ENCODE results near the gene MDM4. TPM values are rescaled to one million over a fixed set of nuclear protein-coding genes. Genes with fewer than 3 reads are reported as not detected.

MDM4 gene
- total and polyA plus RNA-seq, 2 donors (not counting 1 experiment from before 2014, with no cell fraction given) = 46.6 to 374 TPM

GRCh38 chr1:204528241-204528640 lies 12.0 kb downstream of the MDM4 start:
- Histone ChIP-seq H4K20me1 (ENCODE audit: control insufficient read depth, insufficient read depth, low read length, poor library complexity, severe bottlenecking) (peaks cover 56% of the 10 kb centered on the region), H3K79me2 (ENCODE audit: control insufficient read depth, insufficient read depth, low read length) (peaks cover 95% of the 10 kb centered on the region), H3K4me3 (ENCODE audit: control extremely low read depth in 1 of 5, extremely low read depth in 1 of 5, insufficient read depth in 1 of 5, low read depth in 2 of 5, low read length in 4 of 5) (no peak overlapping the region), H3K4me1 (ENCODE audit: control insufficient read depth in 2 of 2, insufficient read depth in 2 of 2, low read length in 2 of 2) (peaks cover 31 to 43% of the 10 kb centered on the region in 2 donors), H3K27me3 (replicated peaks in 1 of 4; ENCODE audit: control extremely low read depth in 1 of 4, control insufficient read depth in 3 of 4, insufficient read depth in 4 of 4, low read length in 3 of 4) (no peaks in the 10 kb centered on the region), H2AFZ (ENCODE audit: insufficient read depth, low read depth, low read length, poor library complexity, severe bottlenecking) (no peak overlapping the region), H3K9me3 (ENCODE audit: control extremely low read depth in 1 of 3, control insufficient read depth in 2 of 3, insufficient read depth in 1 of 3, low read length in 2 of 3) (peaks cover 0 to 13% (median 6%) of the 10 kb centered on the region in 3 donors), H3K36me3 (replicated peaks in 1 of 2; ENCODE audit: control extremely low read depth in 1 of 2, control insufficient read depth in 1 of 2, extremely low read depth in 1 of 2, insufficient read depth in 2 of 2, low read length in 1 of 2) (peaks cover 9 to 82% of the 10 kb centered on the region in 2 experiments), H3K9ac (ENCODE audit: low read length) (no peak overlapping the region), H3K27ac (ENCODE audit: low read length in 2 of 2) (no peak overlapping the region), H3K4me2 (replicated peaks; ENCODE audit: low read depth, low read length, poor library complexity, severe bottlenecking) (no peak overlapping the region)
- Mint-ChIP-seq H3K9me3 (ENCODE audit: insufficient read depth) (no peaks in the 10 kb centered on the region), H3K4me1 (peaks cover 34% of the 10 kb centered on the region), H3K27me3 (no peaks in the 10 kb centered on the region), H3K4me3 (no peak overlapping the region), H3K27ac (no peak overlapping the region)
- no peak for DNase-seq
- no peak for ATAC-seq (ENCODE audit: low read depth)
- intact Hi-C loops (cut with micrococcal nuclease) = no loop called here
- CTCF ChIA-PET = interaction anchor here (1.2 to 6.2 kb wide), 3 partner anchors 25 to 279 kb away, joined by 3 to 32 read pairs (median 4); no protein-coding TSS in a partner anchor
- no peak for TF ChIP-seq CTCF (IDR thresholded peaks at IDR 0.05)
- TF ChIP-seq EZH2 (IDR thresholded peaks at IDR 0.05; ENCODE audit: borderline replicate concordance, insufficient read depth, low read depth, low read length, poor library complexity, severe bottlenecking) = no peak
- 100% methylated on average over 5 of the region's 5 CpGs for whole genome bisulfite sequencing (ENCODE audit: insufficient coverage)
- POLR2A ChIA-PET = no interaction called here

DNA sequence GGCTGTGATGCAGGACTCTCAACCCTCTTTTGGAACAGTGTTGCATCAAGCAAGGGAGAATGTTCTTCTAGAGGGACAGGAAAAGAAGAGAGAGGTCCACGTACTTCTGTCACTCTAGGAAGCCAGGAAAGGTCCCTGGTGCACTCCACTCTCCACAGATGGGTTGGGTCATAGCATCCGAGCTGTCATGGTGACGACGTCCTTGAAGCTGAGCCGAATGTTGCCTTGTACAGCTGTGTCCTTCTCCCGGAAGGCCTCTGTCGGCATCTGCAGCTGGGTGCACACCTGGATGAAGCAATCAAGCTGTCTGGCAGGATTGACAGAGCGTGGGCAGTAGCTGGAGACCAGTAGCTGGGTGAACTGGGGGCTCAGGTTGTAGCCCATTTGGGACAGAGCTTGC lies 12.5 kb downstream of the MDM4 start:
- Histone ChIP-seq H3K4me1 (ENCODE audit: control insufficient read depth in 2 of 2, insufficient read depth in 2 of 2, low read length in 2 of 2) (peaks cover 30 to 39% of the 10 kb centered on the region in 2 donors), H3K79me2 (ENCODE audit: control insufficient read depth, insufficient read depth, low read length) (peaks cover 95% of the 10 kb centered on the region), H2AFZ (ENCODE audit: insufficient read depth, low read depth, low read length, poor library complexity, severe bottlenecking) (no peak overlapping the region), H4K20me1 (ENCODE audit: control insufficient read depth, insufficient read depth, low read length, poor library complexity, severe bottlenecking) (peaks cover 56% of the 10 kb centered on the region), H3K4me3 (ENCODE audit: control extremely low read depth in 1 of 5, extremely low read depth in 1 of 5, insufficient read depth in 1 of 5, low read depth in 2 of 5, low read length in 4 of 5) (no peak overlapping the region), H3K27me3 (replicated peaks in 1 of 4; ENCODE audit: control extremely low read depth in 1 of 4, control insufficient read depth in 3 of 4, insufficient read depth in 4 of 4, low read length in 3 of 4) (no peaks in the 10 kb centered on the region), H3K36me3 (replicated peaks in 1 of 2; ENCODE audit: control extremely low read depth in 1 of 2, control insufficient read depth in 1 of 2, extremely low read depth in 1 of 2, insufficient read depth in 2 of 2, low read length in 1 of 2) (peaks cover 9 to 86% of the 10 kb centered on the region in 2 experiments), H3K9ac (ENCODE audit: low read length) (no peak overlapping the region), H3K27ac (ENCODE audit: low read length in 2 of 2) (no peak overlapping the region), H3K4me2 (replicated peaks; ENCODE audit: low read depth, low read length, poor library complexity, severe bottlenecking) (no peak overlapping the region), H3K9me3 (ENCODE audit: control extremely low read depth in 1 of 3, control insufficient read depth in 2 of 3, insufficient read depth in 1 of 3, low read length in 2 of 3) (peaks cover 0 to 8% (median 2%) of the 10 kb centered on the region in 3 donors)
- WGBS (ENCODE audit: insufficient coverage) = 96% methylated on average over 8 of the region's 8 CpGs
- ATAC-seq (ENCODE audit: low read depth) (no peak), DNase-seq (no peak)
- Mint-ChIP-seq H3K4me1 (peaks cover 32% of the 10 kb centered on the region), H3K27me3 (no peaks in the 10 kb centered on the region), H3K9me3 (ENCODE audit: insufficient read depth) (no peaks in the 10 kb centered on the region), H3K4me3 (no peak overlapping the region), H3K27ac (no peak overlapping the region)
- intact Hi-C loops (cut with micrococcal nuclease) = no loop called here
- ChIA-PET CTCF (interaction anchor here (1.0 to 1.4 kb wide), 5 partner anchors 17 to 278 kb away, joined by 3 to 6 read pairs (median 4); no protein-coding TSS in a partner anchor), POLR2A (no interaction called here)
- TF ChIP-seq CTCF (IDR thresholded peaks at IDR 0.05) (no peak), EZH2 (IDR thresholded peaks at IDR 0.05; ENCODE audit: borderline replicate concordance, insufficient read depth, low read depth, low read length, poor library complexity, severe bottlenecking) (no peak)
